B cell (primary cell): ENCODE data around the gene TMEM208. TPM values are rescaled to one million over a fixed set of nuclear protein-coding genes. Genes with fewer than 3 reads are reported as not detected.
A peak's percentile ranks its signal among the peaks of the same experiment; 100 is the strongest.

Source experiments
- ATAC-seq: fragments of 200-7000 bp; cut with Tn5 transposase; one replicate; pipeline ENCODE4 v1.10.0; 2021; ENCODE audit warnings: low read depth, mild to moderate bottlenecking, moderate number of reproducible peaks, moderate library complexity
- CTCF ChIA-PET: fragments of 350-600 bp; sonication (Branson Sonifier 250); formaldehyde crosslinking; loops from one replicate; lab custom pipeline; 2021; ENCODE audit warnings: antibody characterized with exemption, inconsistent platforms; lab: Charles Lee
- POLR2A ChIA-PET: fragments of 350-600 bp; sonication (Branson Sonifier 250); formaldehyde crosslinking; loops from one replicate; lab custom pipeline; 2021; ENCODE audit warnings: antibody characterized with exemption; lab: Charles Lee
- DNase-seq: peaks from one replicate; pipeline ENCODE4 v3.0.0; 2013
- H2AFZ ChIP-seq: 2 replicates; pipeline ENCODE4 v1.6.1; 2012; ENCODE audit warnings: mild to moderate bottlenecking, low read depth, low read length; ENCODE audit not compliant: insufficient read depth, poor library complexity, severe bottlenecking
- H3K27ac ChIP-seq, 2 donors: 1 replicate in 1 of 2; 2 replicates in 1 of 2; pipeline ENCODE4 v1.5.1; 2012 to 2013; ENCODE audit warnings: low read length in 2 of 2, mild to moderate bottlenecking in 2 of 2, moderate library complexity in 1 of 2
- H3K27me3 ChIP-seq, 4 experiments: fragments of 200-600 bp in 1 of 4; sonication (generic) in 1 of 4; replicated peaks in 1 of 4; 1 replicate in 2 of 4; 2 replicates in 2 of 4; pipeline versions ENCODE4 v1.6.1 to v1.7.0; 2013 to 2016; ENCODE audit warnings: low read length in 3 of 4, mild to moderate bottlenecking in 2 of 4, mixed read lengths in 1 of 4, moderate library complexity in 1 of 4; ENCODE audit not compliant: insufficient read depth in 4 of 4, control insufficient read depth in 3 of 4; ENCODE audit errors: control extremely low read depth in 1 of 4
- H3K36me3 ChIP-seq, 2 experiments: replicated peaks in 1 of 2; 1 replicate in 1 of 2; 2 replicates in 1 of 2; pipeline versions ENCODE4 v1.6.1 to v1.7.1; 2013; ENCODE audit warnings: low read length in 1 of 2; ENCODE audit not compliant: insufficient read depth in 2 of 2, control insufficient read depth in 1 of 2; ENCODE audit errors: control extremely low read depth in 1 of 2, extremely low read depth in 1 of 2
- H3K4me1 ChIP-seq, 2 donors: fragments of 200-600 bp in 1 of 2; sonication (generic) in 1 of 2; 1 replicate in 1 of 2; 2 replicates in 1 of 2; pipeline versions ENCODE4 v1.5.1 to v1.6.1; 2013 to 2017; ENCODE audit warnings: low read length in 2 of 2; ENCODE audit not compliant: control insufficient read depth in 2 of 2, insufficient read depth in 2 of 2
- H3K4me2 ChIP-seq: replicated peaks from 2 replicates; pipeline ENCODE3; 2012; ENCODE audit warnings: mild to moderate bottlenecking, low read depth, low read length; ENCODE audit not compliant: poor library complexity, severe bottlenecking
- H3K4me3 ChIP-seq, 5 experiments: fragments of 200-600 bp in 1 of 5; sonication (generic) in 1 of 5; 1 replicate in 3 of 5; 2 replicates in 2 of 5; pipeline versions ENCODE4 v1.5.1 to v1.7.0; 2011 to 2016; ENCODE audit warnings: low read length in 4 of 5, mild to moderate bottlenecking in 4 of 5, low read depth in 2 of 5, control low read depth in 1 of 5, moderate library complexity in 1 of 5; ENCODE audit not compliant: insufficient read depth in 1 of 5; ENCODE audit errors: control extremely low read depth in 1 of 5, extremely low read depth in 1 of 5
- H3K79me2 ChIP-seq: fragments of 200-600 bp; sonication (generic); one replicate; pipeline ENCODE4 v1.6.0; 2016; ENCODE audit warnings: low read length; ENCODE audit not compliant: control insufficient read depth, insufficient read depth
- H3K9ac ChIP-seq: fragments of 200-600 bp; sonication (generic); 2 replicates; pipeline ENCODE4 v1.6.1; 2017; ENCODE audit warnings: mild to moderate bottlenecking, low read length, moderate library complexity
- H3K9me3 ChIP-seq, 3 donors: one replicate each; pipeline versions ENCODE4 v1.6.1 to v1.7.1; 2013; ENCODE audit warnings: low read length in 2 of 3; ENCODE audit not compliant: control insufficient read depth in 2 of 3, insufficient read depth in 1 of 3; ENCODE audit errors: control extremely low read depth in 1 of 3
- H4K20me1 ChIP-seq: 2 replicates; pipeline ENCODE4 v1.6.0; 2012; ENCODE audit warnings: mild to moderate bottlenecking, low read length; ENCODE audit not compliant: insufficient read depth, control insufficient read depth, poor library complexity, severe bottlenecking
- H3K27ac Mint-ChIP-seq: one replicate; pipeline ENCODE4 v1.8.0; 2021; ENCODE audit warnings: mixed read lengths
- H3K27me3 Mint-ChIP-seq: one replicate; pipeline ENCODE4 v1.8.0; 2021; ENCODE audit warnings: mixed read lengths
- H3K4me1 Mint-ChIP-seq: one replicate; pipeline ENCODE4 v1.8.0; 2021; ENCODE audit warnings: mixed read lengths
- H3K4me3 Mint-ChIP-seq: one replicate; pipeline ENCODE4 v1.8.0; 2021; ENCODE audit warnings: mixed read lengths
- H3K9me3 Mint-ChIP-seq: one replicate; pipeline ENCODE4 v1.8.0; 2022; ENCODE audit warnings: mixed read lengths; ENCODE audit not compliant: insufficient read depth
- EZH2 ChIP-seq: IDR thresholded peaks from 2 replicates; pipeline ENCODE4 v1.6.1; 2012; ENCODE audit warnings: borderline replicate concordance, low read depth, mild to moderate bottlenecking, moderate library complexity, low read length; ENCODE audit not compliant: insufficient read depth, poor library complexity, severe bottlenecking
- WGBS: methylation state at CpG from one replicate; pipeline ENCODE4 v1.1.5; 2013; ENCODE audit warnings: missing lambda C conversion rate; ENCODE audit not compliant: insufficient coverage; 5-methylcytosine and 5-hydroxymethylcytosine counted together
- intact Hi-C: fragments of 100-400 bp; cut with micrococcal nuclease; formaldehyde crosslinking; loops from one replicate; pipeline ENCODE4 v1.10.0; 2022
- polyA plus RNA-seq: library from polyadenylated mRNA; depleted of rRNA; stranded (reverse); fragments of >200 nt; gene quantifications from 2 replicates; pipeline ENCODE4 v1.2.3, GENCODE V29; 2012
- total RNA-seq, 2 donors: library from RNA; stranded (reverse); fragments of 120-200 nt in 1 of 2; gene quantifications; 1 replicate in 1 of 2; 2 replicates in 1 of 2; pipeline versions ENCODE4 v1.2.3 to v1.2.4, GENCODE V29; 2013 to 2022
- TF ChIP-seq, protein P1 (sequence below): fragments of 200-600 bp; IDR thresholded peaks from one replicate; pipeline ENCODE4 v1.8.0; 2022; ENCODE audit warnings: antibody characterized with exemption, mild to moderate bottlenecking

The TMEM208 gene
- total and polyA plus RNA-seq, 2 donors (not counting 1 experiment from before 2014, with no cell fraction given) = 36.1 to 40.4 TPM

- peaks cover 13% of the 10 kb centered on the region for H3K79me2 ChIP-seq
- H4K20me1 ChIP-seq = peaks cover 8% of the 10 kb centered on the region
- H3K4me1 Mint-ChIP-seq = peaks cover 53% of the 10 kb centered on the region
Measured at GRCh38 chr16:67247192-67248072, 20.5 kb downstream of the TMEM208 start, which contains the start of gene FHOD1. Gene FHOD1, minus strand, starts transcription at chr16:67247481. Its CDS starts 71 bp downstream, at chr16:67247410.

More at GRCh38 chr16:67247192-67248072, 20.5 kb downstream of the TMEM208 start, which contains the start of gene FHOD1:
- Mint-ChIP-seq H3K9me3 (no peaks in the 10 kb centered on the region), H3K27me3 (peaks cover 9% of the 10 kb centered on the region), H3K4me3 (peak within 1 kb of the TSS; percentile 96), H3K27ac (peak within 1 kb of the TSS; percentile 90)
- Histone ChIP-seq H2AFZ (peak within 1 kb of the TSS; percentile 86), H3K4me2 (peak within 1 kb of the TSS; percentile 100), H3K27me3 (peaks cover 0 to 17% (median 13%) of the 10 kb centered on the region in 4 experiments), H3K36me3 (no peaks in the 10 kb centered on the region), H3K4me1 (peaks cover 46 to 55% of the 10 kb centered on the region in 2 donors), H3K27ac (peak within 1 kb of the TSS; percentile 16 to 48), H3K9ac (peak within 1 kb of the TSS; percentile 81), H3K9me3 (no peaks in the 10 kb centered on the region), H3K4me3 (peak within 1 kb of the TSS; percentile 70 to 97 (median 79))
- peak; percentile 75 for ATAC-seq
- intact Hi-C loops = loop anchor here (1.0 to 10.0 kb wide), 7 partner anchors 20 to 417 kb away; partner anchors contain the start of genes ACD, ATP6V0D1, C16orf86 and E2F4
- TF ChIP-seq, protein P1, sequence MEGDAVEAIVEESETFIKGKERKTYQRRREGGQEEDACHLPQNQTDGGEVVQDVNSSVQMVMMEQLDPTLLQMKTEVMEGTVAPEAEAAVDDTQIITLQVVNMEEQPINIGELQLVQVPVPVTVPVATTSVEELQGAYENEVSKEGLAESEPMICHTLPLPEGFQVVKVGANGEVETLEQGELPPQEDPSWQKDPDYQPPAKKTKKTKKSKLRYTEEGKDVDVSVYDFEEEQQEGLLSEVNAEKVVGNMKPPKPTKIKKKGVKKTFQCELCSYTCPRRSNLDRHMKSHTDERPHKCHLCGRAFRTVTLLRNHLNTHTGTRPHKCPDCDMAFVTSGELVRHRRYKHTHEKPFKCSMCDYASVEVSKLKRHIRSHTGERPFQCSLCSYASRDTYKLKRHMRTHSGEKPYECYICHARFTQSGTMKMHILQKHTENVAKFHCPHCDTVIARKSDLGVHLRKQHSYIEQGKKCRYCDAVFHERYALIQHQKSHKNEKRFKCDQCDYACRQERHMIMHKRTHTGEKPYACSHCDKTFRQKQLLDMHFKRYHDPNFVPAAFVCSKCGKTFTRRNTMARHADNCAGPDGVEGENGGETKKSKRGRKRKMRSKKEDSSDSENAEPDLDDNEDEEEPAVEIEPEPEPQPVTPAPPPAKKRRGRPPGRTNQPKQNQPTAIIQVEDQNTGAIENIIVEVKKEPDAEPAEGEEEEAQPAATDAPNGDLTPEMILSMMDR = no peak
- TF ChIP-seq EZH2 = no peak
- DNase-seq = peak; percentile 96
- ChIA-PET CTCF (interaction anchor here (0.9 to 4.2 kb wide), 7 partner anchors 14 to 233 kb away, joined by 3 to 19 read pairs (median 4); partner anchors contain the start of genes ATP6V0D1 and TMEM208), POLR2A (interaction anchor here (0.6 to 3.7 kb wide), 5 partner anchors 20 to 277 kb away, joined by 3 to 27 read pairs (median 3); partner anchors contain the start of gene TMEM208)
- WGBS = under 1% methylated on average over 60 of the region's 60 CpGs
